AG04450 (cell line): Measurements from ENCODE around the gene HSD3B7. TPM values are rescaled to one million over a fixed set of nuclear protein-coding genes. Genes with fewer than 3 reads are reported as not detected.
"Not testable (repeated sequence)": the region's sequence is repeated elsewhere in the genome, so short reads cannot be mapped to it uniquely, and the experiment has no call there.

Experiments
- CTCF ChIA-PET: fragments of 300-600, 350-600 bp; formaldehyde crosslinking; extraction: SDS; loops from one replicate; lab custom pipeline; 2022; ENCODE audit warnings: antibody characterized with exemption, inconsistent platforms; lab: Charles Lee
- POLR2A ChIA-PET: fragments of 350-600 bp; formaldehyde crosslinking; extraction: SDS; loops from one replicate; lab custom pipeline; 2021; ENCODE audit warnings: antibody characterized with exemption, inconsistent platforms; lab: Yijun Ruan, JAX
- DNase-seq: peaks from one replicate; pipeline ENCODE4 v3.0.0-alpha.2; 2011; ENCODE audit warnings: low read depth, low spot score
- H3K27ac ChIP-seq: one replicate; pipeline ENCODE4 v1.5.1; 2012; ENCODE audit warnings: low read depth, low read length, control low read depth
- H3K27me3 ChIP-seq: one replicate; pipeline ENCODE4 v1.6.0; 2012; ENCODE audit warnings: low read length; ENCODE audit not compliant: control insufficient read depth, insufficient read depth
- H3K4me3 ChIP-seq: 2 replicates; pipeline ENCODE4 v1.5.1; 2011; ENCODE audit warnings: mild to moderate bottlenecking, low read depth, low read length, control low read depth
- H3K9me3 ChIP-seq: 2 replicates; pipeline ENCODE4 v1.5.1; 2012; ENCODE audit warnings: low read length; ENCODE audit not compliant: control insufficient read depth, insufficient read depth
- polyA plus RNA-seq: library from polyadenylated mRNA; depleted of rRNA; stranded (reverse); fragments of >200 nt; gene quantifications from 2 replicates; pipeline ENCODE4 v1.2.3, GENCODE V29; 2011
- TF ChIP-seq, protein P1 (sequence below): IDR thresholded peaks from 2 replicates; pipeline ENCODE4 v1.5.1; 2011; ENCODE audit warnings: low read depth, low read length, control low read depth, inconsistent platforms

The HSD3B7 gene
- polyA plus RNA-seq, 1 experiment: 6.1 TPM

DNA sequence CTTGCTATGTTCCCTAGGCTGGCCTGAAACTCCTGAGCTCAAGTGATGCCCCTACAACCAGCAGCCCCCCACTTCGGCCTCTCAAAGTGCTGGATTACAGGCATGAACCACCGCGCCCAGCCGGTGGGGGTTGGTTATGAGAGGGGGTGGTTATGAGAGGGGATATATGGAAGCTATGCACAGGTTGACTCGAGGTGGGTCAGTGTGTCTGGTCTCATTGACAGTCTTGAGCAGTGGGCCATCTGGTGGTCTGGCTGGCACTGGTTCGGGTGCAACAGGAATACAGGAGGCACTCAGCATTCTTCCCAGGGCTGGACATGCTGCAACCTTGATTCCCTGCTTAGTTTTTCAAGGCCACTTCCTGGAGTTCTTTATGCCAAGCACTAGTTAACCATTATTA is 31.0 kb downstream of the HSD3B7 start:
- H3K9me3 ChIP-seq: no peaks in the 10 kb centered on the region
- TF ChIP-seq, protein P1, sequence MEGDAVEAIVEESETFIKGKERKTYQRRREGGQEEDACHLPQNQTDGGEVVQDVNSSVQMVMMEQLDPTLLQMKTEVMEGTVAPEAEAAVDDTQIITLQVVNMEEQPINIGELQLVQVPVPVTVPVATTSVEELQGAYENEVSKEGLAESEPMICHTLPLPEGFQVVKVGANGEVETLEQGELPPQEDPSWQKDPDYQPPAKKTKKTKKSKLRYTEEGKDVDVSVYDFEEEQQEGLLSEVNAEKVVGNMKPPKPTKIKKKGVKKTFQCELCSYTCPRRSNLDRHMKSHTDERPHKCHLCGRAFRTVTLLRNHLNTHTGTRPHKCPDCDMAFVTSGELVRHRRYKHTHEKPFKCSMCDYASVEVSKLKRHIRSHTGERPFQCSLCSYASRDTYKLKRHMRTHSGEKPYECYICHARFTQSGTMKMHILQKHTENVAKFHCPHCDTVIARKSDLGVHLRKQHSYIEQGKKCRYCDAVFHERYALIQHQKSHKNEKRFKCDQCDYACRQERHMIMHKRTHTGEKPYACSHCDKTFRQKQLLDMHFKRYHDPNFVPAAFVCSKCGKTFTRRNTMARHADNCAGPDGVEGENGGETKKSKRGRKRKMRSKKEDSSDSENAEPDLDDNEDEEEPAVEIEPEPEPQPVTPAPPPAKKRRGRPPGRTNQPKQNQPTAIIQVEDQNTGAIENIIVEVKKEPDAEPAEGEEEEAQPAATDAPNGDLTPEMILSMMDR: no peak
- H3K27me3 ChIP-seq: peaks cover 5% of the 10 kb centered on the region
- H3K27ac ChIP-seq: no peak overlapping the region
- DNase-seq: no peak
- no peak overlapping the region for H3K4me3 ChIP-seq
- POLR2A ChIA-PET: no interaction called here
- CTCF ChIA-PET: interaction anchor here (0.6 kb wide), 1 partner anchor 430 kb away, joined by 8 read pairs; no protein-coding TSS in a partner anchor

DNA sequence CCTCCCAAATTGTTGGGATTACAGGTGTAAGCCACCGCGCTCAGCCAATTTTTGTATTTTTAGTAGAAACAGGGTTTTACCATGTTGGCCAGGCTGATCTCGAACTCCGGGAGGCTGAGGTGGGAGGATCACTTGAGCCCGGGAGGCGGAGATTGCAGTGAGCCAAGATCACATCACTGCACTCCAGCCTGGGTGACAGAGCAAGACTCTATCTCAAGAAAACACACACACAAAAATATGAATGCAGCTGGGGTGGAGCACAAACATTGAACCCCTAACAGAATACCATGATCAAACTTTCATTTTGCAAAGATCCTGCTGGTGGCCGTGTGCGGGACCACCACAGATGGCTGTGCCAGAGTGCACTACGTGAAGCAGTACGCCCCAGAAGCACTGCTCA is 32.7 kb downstream of the HSD3B7 start:
- H3K9me3 ChIP-seq, DNase-seq, H3K27me3 ChIP-seq, H3K27ac ChIP-seq, POLR2A ChIA-PET, H3K4me3 ChIP-seq, CTCF ChIA-PET: not testable (repeated sequence)

DNA sequence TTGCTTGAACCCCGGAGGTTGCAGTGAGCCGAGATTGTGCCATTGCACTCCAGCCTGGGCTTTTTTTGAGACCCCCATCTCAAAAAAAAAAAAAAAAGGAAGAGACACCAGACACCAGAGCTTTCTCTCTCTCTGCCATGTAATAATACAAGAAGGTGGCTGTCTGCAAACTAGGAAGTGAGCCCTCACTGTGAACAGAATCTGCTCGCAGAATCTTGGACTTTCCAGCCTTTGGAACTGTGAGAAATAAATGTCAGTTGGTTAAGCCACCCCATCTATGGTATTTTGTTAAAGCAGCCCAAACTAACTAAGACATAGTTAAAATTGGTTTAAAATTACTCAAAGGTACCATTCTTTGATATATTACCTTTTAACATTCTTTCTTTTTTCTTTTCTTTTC is 35.5 kb downstream of the HSD3B7 start:
- Histone ChIP-seq H3K27ac (no peak overlapping the region), H3K27me3 (no peaks in the 10 kb centered on the region), H3K4me3 (no peak overlapping the region), H3K9me3 (no peaks in the 10 kb centered on the region)
- no peak for DNase-seq
- ChIA-PET POLR2A (interaction anchor here (0.6 kb wide), 1 partner anchor 160 kb away, joined by 4 read pairs; no protein-coding TSS in a partner anchor), CTCF (no interaction called here)
- TF ChIP-seq, protein P1: no peak

DNA sequence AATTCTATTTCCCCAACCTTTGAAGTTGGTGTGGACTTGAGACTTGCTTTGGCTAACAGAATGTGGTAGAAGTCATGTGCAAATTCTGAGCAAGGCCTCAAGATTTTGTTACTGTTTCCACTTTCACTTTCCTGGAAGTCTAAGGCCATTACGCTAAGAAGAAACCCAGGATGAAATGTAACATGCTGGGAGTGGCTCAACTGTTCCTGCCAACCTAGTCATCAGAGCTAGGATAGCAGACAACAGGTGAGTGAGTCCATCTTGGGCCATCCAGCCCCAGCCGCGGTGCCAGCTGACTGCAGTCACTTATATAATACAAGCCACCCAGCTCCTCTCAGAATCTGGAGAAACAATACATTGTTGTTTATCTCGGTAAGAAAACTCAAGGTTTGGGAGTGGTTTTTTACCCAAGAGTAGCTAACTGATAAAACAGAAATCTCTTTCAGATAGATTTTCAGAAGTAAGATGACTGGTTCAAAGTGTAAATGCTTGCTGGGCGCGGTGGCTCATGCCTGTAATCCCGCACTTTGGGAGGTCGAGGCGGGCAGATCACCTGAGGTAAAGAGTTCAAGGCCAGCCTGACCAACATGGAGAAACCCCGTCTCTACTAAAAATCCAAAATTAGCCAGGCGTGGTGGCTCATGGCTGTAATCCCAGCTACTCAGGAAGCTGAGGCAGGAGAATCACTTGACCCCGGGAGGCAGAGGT is 37.7 kb downstream of the HSD3B7 start:
- Histone ChIP-seq H3K27ac (no peak overlapping the region), H3K4me3 (no peak overlapping the region), H3K9me3 (no peaks in the 10 kb centered on the region), H3K27me3 (no peaks in the 10 kb centered on the region)
- POLR2A ChIA-PET: interaction anchor here (0.7 kb wide), 1 partner anchor 37 kb away, joined by 3 read pairs; no protein-coding TSS in a partner anchor
- TF ChIP-seq, protein P1: no peak
- DNase-seq: no peak
- CTCF ChIA-PET: interaction anchor here (1.0 kb wide), 1 partner anchor 46 kb away, joined by 3 read pairs; no protein-coding TSS in a partner anchor

DNA sequence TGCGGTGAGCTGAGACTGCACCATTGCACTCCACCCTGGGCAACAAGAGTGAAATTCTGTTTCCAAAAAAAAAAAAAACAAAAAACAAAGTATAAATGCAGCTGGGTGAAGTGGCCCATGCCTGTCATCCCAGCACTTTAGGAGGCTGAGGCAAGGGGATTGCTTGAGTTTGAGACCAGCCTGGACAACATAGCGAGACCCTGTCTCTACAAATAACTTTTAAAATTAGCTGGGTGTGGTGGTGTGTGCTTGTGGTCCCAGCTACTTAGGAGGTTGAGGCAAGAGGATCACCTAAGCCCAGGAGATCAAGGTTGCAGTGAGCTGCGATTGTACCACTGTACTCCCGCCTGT is 38.2 kb downstream of the HSD3B7 start:
- CTCF ChIA-PET: interaction anchor here (1.0 kb wide), 1 partner anchor 46 kb away, joined by 3 read pairs; no protein-coding TSS in a partner anchor
- TF ChIP-seq, protein P1: no peak
- POLR2A ChIA-PET: interaction anchor here (0.7 kb wide), 1 partner anchor 36 kb away, joined by 3 read pairs; no protein-coding TSS in a partner anchor

More for the DNA sequence above, 38.2 kb downstream of the HSD3B7 start:
- no peak for DNase-seq
- H3K9me3 ChIP-seq: no peaks in the 10 kb centered on the region
- no peaks in the 10 kb centered on the region for H3K27me3 ChIP-seq
- H3K27ac ChIP-seq: no peak overlapping the region
- H3K4me3 ChIP-seq: no peak overlapping the region
